Mesendoderm (in vitro differentiated cells): ENCODE data around the gene INAFM2.

Experiments
- DNase-seq: peaks from one replicate; pipeline ENCODE4 v3.0.0; 2013
- H2AK5ac ChIP-seq: 2 replicates; pipeline ENCODE4 v1.6.1; 2013; ENCODE audit warnings: low read length, inconsistent platforms
- H2BK120ac ChIP-seq: 2 replicates; pipeline ENCODE4 v1.6.1; 2013; ENCODE audit warnings: low read depth, mild to moderate bottlenecking, low read length, moderate library complexity, mixed read lengths
- H2BK15ac ChIP-seq: replicated peaks from 2 replicates; pipeline ENCODE4 v1.6.1; 2013; ENCODE audit warnings: low read depth, mild to moderate bottlenecking, moderate library complexity
- H2BK5ac ChIP-seq: 2 replicates; pipeline ENCODE4 v1.6.1; 2013; ENCODE audit warnings: low read length, inconsistent platforms
- H3K18ac ChIP-seq: 2 replicates; pipeline ENCODE4 v1.6.1; 2013; ENCODE audit warnings: mild to moderate bottlenecking, low read length, mixed read lengths
- H3K23ac ChIP-seq: one replicate; pipeline ENCODE4 v1.6.1; 2013; ENCODE audit warnings: low read length
- H3K27ac ChIP-seq: 2 replicates; pipeline ENCODE4 v1.5.1; 2013; ENCODE audit warnings: low read depth, mild to moderate bottlenecking, inconsistent platforms, low read length, moderate library complexity
- H3K27me3 ChIP-seq: 2 replicates; pipeline ENCODE4 v1.6.1; 2013; ENCODE audit warnings: low read length, control low read depth, mild to moderate bottlenecking, inconsistent platforms; ENCODE audit not compliant: insufficient read depth, poor library complexity
- H3K36me3 ChIP-seq: 2 replicates; pipeline ENCODE4 v1.6.1; 2013; ENCODE audit warnings: low read length, inconsistent platforms; ENCODE audit not compliant: control insufficient read depth, insufficient read depth
- H3K4ac ChIP-seq: one replicate; pipeline ENCODE4 v1.6.1; 2013; ENCODE audit warnings: low read depth, mild to moderate bottlenecking, low read length, moderate library complexity
- H3K4me1 ChIP-seq: 2 replicates; pipeline ENCODE4 v1.6.1; 2013; ENCODE audit warnings: low read depth, low read length, inconsistent platforms; ENCODE audit not compliant: control insufficient read depth
- H3K4me2 ChIP-seq: 2 replicates; pipeline ENCODE4 v1.6.1; 2013; ENCODE audit warnings: low read length
- H3K4me3 ChIP-seq: 2 replicates; pipeline ENCODE4 v1.5.1; 2013; ENCODE audit warnings: mild to moderate bottlenecking, low read length
- H3K56ac ChIP-seq: one replicate; pipeline ENCODE4 v1.6.1; 2013; ENCODE audit warnings: low read length
- H3K79me1 ChIP-seq: 2 replicates; pipeline ENCODE4 v1.6.1; 2013; ENCODE audit warnings: low read length, inconsistent platforms
- H3K79me2 ChIP-seq: 2 replicates; pipeline ENCODE4 v1.6.1; 2013; ENCODE audit warnings: mild to moderate bottlenecking, low read length; ENCODE audit not compliant: control insufficient read depth, insufficient read depth
- H3K9ac ChIP-seq: 2 replicates; pipeline ENCODE4 v1.6.1; 2013; ENCODE audit warnings: low read length, inconsistent platforms
- H4K5ac ChIP-seq: one replicate; pipeline ENCODE4 v1.6.1; 2013; ENCODE audit warnings: low read length
- H4K8ac ChIP-seq: one replicate; pipeline ENCODE4 v1.6.1; 2013; ENCODE audit warnings: low read depth, mild to moderate bottlenecking, control low read depth, low read length, moderate library complexity
- WGBS: extraction: QIAGEN DNeasy Blood & Tissue Kit; methylation state at CpG from one replicate; pipeline ENCODE4 v1.1.7; 2013; ENCODE audit warnings: low lambda C conversion rate, missing lambda C conversion rate; ENCODE audit not compliant: insufficient coverage; ENCODE audit errors: extremely low coverage; 5-methylcytosine and 5-hydroxymethylcytosine counted together

INAFM2 gene

GRCh38 chr15:40348474-40348870 lies 25.0 kb downstream of the INAFM2 start:
- H3K4ac ChIP-seq, result no peak overlapping the region
- H3K27ac ChIP-seq, result no peak overlapping the region
- no peak overlapping the region for H2BK15ac ChIP-seq
- no peaks in the 10 kb centered on the region for H3K36me3 ChIP-seq
- WGBS, result no CpG with 5 or more reads among the region's 5 CpGs
- H3K18ac ChIP-seq, result no peak overlapping the region
- no peak overlapping the region for H3K4me3 ChIP-seq
- H3K79me1 ChIP-seq, result no peaks in the 10 kb centered on the region
- DNase-seq, result no peak
- no peak overlapping the region for H4K8ac ChIP-seq
- H2BK120ac ChIP-seq, result no peak overlapping the region
- H2AK5ac ChIP-seq, result no peak overlapping the region
- no peaks in the 10 kb centered on the region for H3K79me2 ChIP-seq
- no peak overlapping the region for H2BK5ac ChIP-seq
- no peak overlapping the region for H3K56ac ChIP-seq
- H4K5ac ChIP-seq, result no peak overlapping the region
- no peak overlapping the region for H3K23ac ChIP-seq
- H3K4me2 ChIP-seq, result no peak overlapping the region
- H3K27me3 ChIP-seq, result no peaks in the 10 kb centered on the region
- no peak overlapping the region for H3K9ac ChIP-seq
- no peaks in the 10 kb centered on the region for H3K4me1 ChIP-seq

DNA sequence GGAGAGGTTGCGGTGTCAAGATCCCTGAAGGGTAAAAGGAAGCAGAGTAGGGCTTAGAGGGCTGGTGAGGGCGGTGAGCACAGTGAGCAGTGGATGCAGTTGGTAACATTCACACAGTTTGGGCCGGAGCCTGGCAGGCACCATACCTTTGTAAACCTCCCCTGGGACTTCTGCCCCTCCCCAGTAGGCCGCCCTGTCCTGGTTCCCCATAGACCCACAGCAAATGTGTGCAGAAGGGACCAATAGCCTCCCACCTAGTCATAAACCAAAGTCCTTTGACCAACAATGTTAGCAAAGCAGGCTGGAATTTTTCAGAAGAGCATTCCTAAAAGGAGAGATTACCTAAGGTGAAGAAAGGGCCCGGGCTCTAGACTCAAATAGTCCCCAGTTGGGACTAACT lies 25.7 kb downstream of the INAFM2 start:
- Histone ChIP-seq H3K4me2 (no peak overlapping the region), H3K36me3 (no peaks in the 10 kb centered on the region), H2BK15ac (no peak overlapping the region), H3K27ac (no peak overlapping the region), H3K79me1 (no peaks in the 10 kb centered on the region), H4K5ac (no peak overlapping the region), H3K27me3 (no peaks in the 10 kb centered on the region), H2BK120ac (no peak overlapping the region), H3K4me3 (no peak overlapping the region), H3K56ac (no peak overlapping the region), H4K8ac (no peak overlapping the region), H3K9ac (no peak overlapping the region), H3K79me2 (no peaks in the 10 kb centered on the region), H2AK5ac (no peak overlapping the region), H3K4me1 (peaks cover 2% of the 10 kb centered on the region), H3K23ac (no peak overlapping the region), H2BK5ac (no peak overlapping the region), H3K4ac (no peak overlapping the region), H3K18ac (no peak overlapping the region)
- no CpG with 5 or more reads among the region's 5 CpGs for WGBS
- DNase-seq, result no peak

DNA sequence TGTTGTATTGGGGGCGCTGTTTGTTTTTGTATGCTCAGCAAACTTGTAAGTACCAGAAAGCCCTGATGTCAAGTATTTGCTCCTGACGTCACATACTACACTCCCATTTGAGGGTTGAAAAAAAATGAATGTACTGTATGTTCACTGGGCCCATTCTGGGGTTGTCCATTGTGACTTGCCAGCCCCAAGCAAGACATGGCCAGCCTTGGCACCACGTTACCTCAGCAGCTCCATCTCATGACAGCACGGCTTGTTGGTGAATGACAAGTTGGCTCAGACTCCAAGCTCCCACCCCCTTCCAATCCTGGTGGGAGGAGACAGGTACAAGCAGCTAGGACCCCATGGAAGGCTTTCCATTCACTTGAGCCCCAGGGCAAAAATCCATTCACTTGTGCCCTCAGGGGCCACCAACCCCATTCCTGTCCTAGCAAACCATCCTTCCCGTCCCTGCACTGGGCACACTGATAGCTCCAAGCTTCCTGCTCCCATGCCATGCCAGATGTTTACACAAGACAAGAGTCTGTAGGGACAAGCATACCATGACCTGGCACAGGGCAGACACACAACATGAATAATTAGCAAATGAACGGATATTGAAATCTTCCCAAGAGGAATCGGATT lies 28.9 kb downstream of the INAFM2 start:
- Histone ChIP-seq H3K79me2 (no peaks in the 10 kb centered on the region), H3K23ac (no peak overlapping the region), H2BK15ac (no peak overlapping the region), H3K27me3 (no peaks in the 10 kb centered on the region), H3K27ac (no peak overlapping the region), H3K79me1 (no peaks in the 10 kb centered on the region), H3K56ac (no peak overlapping the region), H2AK5ac (no peak overlapping the region), H2BK120ac (no peak overlapping the region), H3K36me3 (no peaks in the 10 kb centered on the region), H4K5ac (no peak overlapping the region), H2BK5ac (no peak overlapping the region), H3K18ac (no peak overlapping the region), H3K4me2 (no peak overlapping the region), H3K9ac (no peak overlapping the region), H3K4me1 (peaks cover 5% of the 10 kb centered on the region), H4K8ac (no peak overlapping the region), H3K4ac (no peak overlapping the region), H3K4me3 (no peak overlapping the region)
- DNase-seq, result no peak
- no CpG with 5 or more reads among the region's 7 CpGs for WGBS

GRCh38 chr15:40353697-40354096 lies 30.2 kb downstream of the INAFM2 start:
- Histone ChIP-seq H3K27ac (no peak overlapping the region), H2BK5ac (no peak overlapping the region), H3K4me1 (peaks cover 6% of the 10 kb centered on the region), H3K4me2 (no peak overlapping the region), H3K79me2 (no peaks in the 10 kb centered on the region), H4K8ac (no peak overlapping the region), H3K4me3 (no peak overlapping the region), H2BK120ac (no peak overlapping the region), H3K4ac (no peak overlapping the region), H3K56ac (no peak overlapping the region), H3K36me3 (no peaks in the 10 kb centered on the region), H3K79me1 (no peaks in the 10 kb centered on the region), H3K27me3 (no peaks in the 10 kb centered on the region), H2BK15ac (no peak overlapping the region), H3K9ac (no peak overlapping the region), H3K23ac (no peak overlapping the region), H4K5ac (no peak overlapping the region), H2AK5ac (no peak overlapping the region), H3K18ac (no peak overlapping the region)
- no CpG with 5 or more reads among the region's 5 CpGs for WGBS
- DNase-seq, result no peak

- Histone ChIP-seq H3K36me3 (no peaks in the 10 kb centered on the region), H3K79me1 (no peaks in the 10 kb centered on the region), H3K4ac (no peak overlapping the region), H2AK5ac (no peak overlapping the region), H2BK5ac (no peak overlapping the region), H3K27me3 (no peaks in the 10 kb centered on the region), H3K4me1 (peaks cover 8% of the 10 kb centered on the region), H2BK15ac (no peak overlapping the region), H3K23ac (no peak overlapping the region), H3K4me3 (no peak overlapping the region), H3K79me2 (no peaks in the 10 kb centered on the region), H3K18ac (no peak overlapping the region), H3K27ac (no peak overlapping the region), H3K4me2 (no peak overlapping the region), H3K56ac (no peak overlapping the region), H3K9ac (no peak overlapping the region), H2BK120ac (no peak overlapping the region), H4K5ac (no peak overlapping the region), H4K8ac (no peak overlapping the region)
- DNase-seq, result peak; percentile 60
- WGBS, result no CpG with 5 or more reads among the region's 9 CpGs
These were observed 31.1 kb downstream of the INAFM2 start for GRCh38 chr15:40354408-40355171.
